GM12875 (cell line): ENCODE data around the gene UBE2E1.

ENCODE experiments used
- H3K4me3 ChIP-seq: one replicate; pipeline ENCODE4 v1.5.1; 2011; ENCODE audit warnings: low read depth, low read length, control low read depth
- CTCF ChIP-seq: IDR thresholded peaks from 2 replicates; pipeline ENCODE4 v1.5.1; 2011; ENCODE audit warnings: low read depth, mild to moderate bottlenecking, control low read depth, inconsistent platforms, low read length, moderate library complexity, borderline replicate concordance; ENCODE audit not compliant: insufficient read depth

Gene UBE2E1

GRCh38 chr3:23913182-23913581 lies 107.4 kb downstream of the UBE2E1 start:
- no peak overlapping the region for H3K4me3 ChIP-seq
- no peak for TF ChIP-seq CTCF

- no peak overlapping the region for H3K4me3 ChIP-seq
- TF ChIP-seq CTCF = no peak
These were observed 108.4 kb downstream of the UBE2E1 start for GRCh38 chr3:23913873-23914743.

DNA sequence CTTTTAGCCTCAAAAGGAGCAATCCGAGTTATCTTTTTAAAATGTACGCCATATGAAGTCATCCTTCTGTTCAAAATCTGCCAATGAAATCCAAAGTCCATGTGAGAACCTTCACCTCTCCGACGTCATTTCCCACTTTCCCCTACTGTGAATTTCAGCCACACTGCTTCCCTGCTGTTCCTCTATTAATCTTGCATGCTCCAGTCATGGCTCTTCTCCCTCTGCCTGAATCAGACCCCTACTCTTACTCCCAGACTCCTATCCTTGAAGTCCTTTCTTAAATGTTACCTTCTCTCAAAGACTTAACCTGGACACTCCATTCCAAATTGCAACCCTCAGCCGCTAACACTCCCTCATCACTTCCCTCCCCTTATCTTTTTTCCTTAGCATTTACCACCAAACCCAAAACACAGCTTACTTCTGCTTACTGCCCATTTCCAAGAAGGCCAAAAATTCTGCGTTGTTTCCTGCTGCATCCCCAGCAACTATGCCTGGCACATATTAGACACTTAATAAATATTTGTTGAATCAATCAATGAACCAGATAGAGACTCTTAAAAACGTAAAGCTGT lies 109.9 kb downstream of the UBE2E1 start:
- TF ChIP-seq CTCF = no peak
- peak overlapping the region; percentile 28 for H3K4me3 ChIP-seq

DNA sequence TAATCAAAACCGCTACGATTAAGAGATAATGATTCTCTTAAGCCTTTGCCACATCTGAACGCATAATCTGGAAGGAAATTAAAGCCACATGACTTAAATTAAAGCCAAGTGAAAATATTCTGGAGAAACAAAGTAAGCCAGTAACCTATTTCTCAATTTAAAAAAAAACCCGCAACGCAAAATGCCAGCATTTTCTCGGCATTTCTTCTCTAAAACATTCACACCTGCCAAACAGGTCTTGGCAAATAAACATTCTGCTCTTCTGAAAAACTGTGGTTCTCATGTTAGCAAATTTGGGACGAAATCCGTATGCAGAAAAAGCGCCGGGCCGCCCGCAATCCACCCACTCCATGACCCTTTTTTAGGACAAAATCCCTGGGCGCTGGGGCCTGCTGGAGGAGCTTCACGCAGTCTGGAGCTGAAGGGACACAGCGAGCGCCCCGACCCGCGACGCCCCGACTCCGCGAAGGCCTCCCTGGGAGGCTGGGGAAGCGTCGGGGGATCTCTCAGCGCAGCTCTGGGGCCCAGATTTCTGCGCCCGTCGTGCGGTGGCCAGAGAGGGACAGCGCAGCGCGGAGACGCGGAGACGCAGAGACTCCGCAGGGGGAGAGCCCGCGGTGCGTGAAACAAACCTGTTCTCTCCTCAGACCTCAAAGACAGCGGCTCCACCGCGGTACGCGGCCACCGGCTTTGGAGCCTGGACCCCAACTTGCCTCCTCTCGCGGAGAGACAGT lies 110.6 kb downstream of the UBE2E1 start:
- TF ChIP-seq CTCF = no peak
- peak overlapping the region; percentile 88 for H3K4me3 ChIP-seq

DNA sequence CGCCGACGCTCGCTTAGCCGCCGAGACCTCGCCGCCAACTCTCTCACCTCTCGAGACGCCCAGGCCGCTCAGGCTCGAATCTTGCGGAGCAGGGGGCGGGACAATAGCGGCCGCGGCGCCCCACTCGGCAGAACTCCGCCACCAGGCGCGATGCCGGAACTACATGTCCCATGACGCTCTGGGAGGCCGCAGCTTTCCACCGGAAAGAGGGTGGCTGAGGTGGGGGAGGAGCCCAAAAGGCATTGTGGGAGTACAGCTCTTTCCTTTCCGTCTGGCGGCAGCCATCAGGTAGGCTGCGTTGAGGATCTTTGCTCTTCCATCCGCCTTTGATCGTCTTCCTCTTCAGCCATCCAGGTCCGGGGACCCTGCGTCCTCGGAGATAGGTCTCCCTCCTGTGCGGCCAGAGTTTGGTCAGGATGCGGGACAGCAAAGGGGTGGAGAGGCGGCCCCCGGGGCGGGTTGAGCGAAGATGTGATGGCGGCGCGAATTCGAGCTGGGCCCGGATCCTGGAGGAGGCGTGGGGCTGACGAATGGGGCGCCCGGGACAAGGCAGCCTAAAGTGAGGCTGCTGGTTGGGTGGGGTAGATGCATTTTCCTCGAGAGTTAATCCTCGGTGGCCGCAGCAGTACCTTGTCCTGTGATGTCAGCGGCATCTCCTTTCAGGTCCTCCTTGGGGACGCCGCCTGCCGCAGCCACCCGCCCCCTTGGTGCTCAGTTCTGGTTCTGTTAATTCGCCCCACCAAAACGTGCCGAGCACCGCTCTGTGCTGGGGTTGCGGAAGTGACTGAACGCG lies 111.3 kb downstream of the UBE2E1 start, which contains the start of the genes NKIRAS1 and RPL15:
Gene NKIRAS1, minus strand, starts transcription at position 105 of the 793 bp plus-strand sequence. CDS start 6,086 bp downstream, outside the sequence.
Gene RPL15, plus strand, starts transcription at position 247 of the 793 bp plus-strand sequence. CDS start 728 bp downstream, outside the sequence.
- H3K4me3 ChIP-seq = peak within 1 kb of the TSS; percentile 88
- 0 out of 2 replicates have a peak, but pooled peaks have one; percentile 11 for TF ChIP-seq CTCF

- H3K4me3 ChIP-seq = peak overlapping the region; percentile 88
These were observed 112.0 kb downstream of the UBE2E1 start for GRCh38 chr3:23917679-23918303.

- H3K4me3 ChIP-seq = peak overlapping the region; percentile 88
These were observed 112.6 kb downstream of the UBE2E1 start for GRCh38 chr3:23918331-23918730.
